ENCODE results near the gene UBA1. TPM values are rescaled to one million over a fixed set of nuclear protein-coding genes. Genes with fewer than 3 reads are reported as not detected.

Gene UBA1
- total RNA-seq, 1 experiment from 2014 or later: 275 TPM

DNA sequence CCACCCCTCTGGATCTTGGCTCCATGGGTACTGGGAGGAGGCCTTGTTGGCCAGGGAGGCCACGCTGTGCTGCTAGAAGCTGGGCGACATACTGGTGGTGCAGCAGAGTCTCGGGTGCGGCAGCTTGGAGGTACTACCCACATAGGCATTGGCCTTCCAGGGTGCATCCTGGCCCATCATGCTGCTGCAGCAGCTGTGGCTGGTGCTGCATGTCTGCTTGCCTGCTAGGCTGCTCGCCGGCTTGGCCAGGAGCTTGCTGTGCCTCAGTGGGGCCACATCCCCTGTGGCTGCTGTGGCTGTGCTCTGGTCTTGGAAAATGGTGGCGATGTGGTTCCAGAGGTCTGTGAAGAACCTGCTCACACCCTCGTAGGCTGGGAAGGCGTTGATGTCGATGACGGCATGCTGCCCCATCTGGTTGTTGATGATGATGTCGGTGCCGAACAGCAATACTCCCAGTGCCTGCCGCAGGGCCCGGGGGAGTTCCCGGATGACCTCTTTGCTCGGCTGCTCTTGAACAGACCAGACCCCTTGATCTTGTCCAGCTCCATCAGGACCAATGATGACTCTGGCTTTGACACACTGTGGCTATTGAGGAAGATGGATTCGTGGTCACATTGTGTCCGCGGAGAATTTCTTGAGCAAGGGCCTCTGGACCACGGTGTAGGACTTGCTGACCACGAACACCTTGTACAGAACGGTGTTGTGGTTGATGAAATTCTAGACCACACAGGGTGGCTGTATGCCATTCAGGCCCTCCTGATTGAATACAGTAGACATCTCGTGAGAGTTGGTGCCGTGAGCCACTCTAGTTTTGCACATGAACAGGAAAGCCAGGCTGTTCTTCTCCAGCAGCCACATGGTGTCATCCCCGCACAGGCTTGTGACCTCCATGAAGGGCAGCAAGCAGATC lies 36.8 kb upstream of the UBA1 start (continued):
- TF ChIP-seq, protein P1, sequence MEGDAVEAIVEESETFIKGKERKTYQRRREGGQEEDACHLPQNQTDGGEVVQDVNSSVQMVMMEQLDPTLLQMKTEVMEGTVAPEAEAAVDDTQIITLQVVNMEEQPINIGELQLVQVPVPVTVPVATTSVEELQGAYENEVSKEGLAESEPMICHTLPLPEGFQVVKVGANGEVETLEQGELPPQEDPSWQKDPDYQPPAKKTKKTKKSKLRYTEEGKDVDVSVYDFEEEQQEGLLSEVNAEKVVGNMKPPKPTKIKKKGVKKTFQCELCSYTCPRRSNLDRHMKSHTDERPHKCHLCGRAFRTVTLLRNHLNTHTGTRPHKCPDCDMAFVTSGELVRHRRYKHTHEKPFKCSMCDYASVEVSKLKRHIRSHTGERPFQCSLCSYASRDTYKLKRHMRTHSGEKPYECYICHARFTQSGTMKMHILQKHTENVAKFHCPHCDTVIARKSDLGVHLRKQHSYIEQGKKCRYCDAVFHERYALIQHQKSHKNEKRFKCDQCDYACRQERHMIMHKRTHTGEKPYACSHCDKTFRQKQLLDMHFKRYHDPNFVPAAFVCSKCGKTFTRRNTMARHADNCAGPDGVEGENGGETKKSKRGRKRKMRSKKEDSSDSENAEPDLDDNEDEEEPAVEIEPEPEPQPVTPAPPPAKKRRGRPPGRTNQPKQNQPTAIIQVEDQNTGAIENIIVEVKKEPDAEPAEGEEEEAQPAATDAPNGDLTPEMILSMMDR (IDR thresholded peaks at IDR 0.05 in 2 of 3, conservative IDR thresholded peaks at IDR 0.05 in 1 of 3; ENCODE audit: borderline replicate concordance in 1 of 3, insufficient read depth in 1 of 3, low read depth in 2 of 3, low read length in 2 of 3): no peak
- TF ChIP-seq, protein P2, sequence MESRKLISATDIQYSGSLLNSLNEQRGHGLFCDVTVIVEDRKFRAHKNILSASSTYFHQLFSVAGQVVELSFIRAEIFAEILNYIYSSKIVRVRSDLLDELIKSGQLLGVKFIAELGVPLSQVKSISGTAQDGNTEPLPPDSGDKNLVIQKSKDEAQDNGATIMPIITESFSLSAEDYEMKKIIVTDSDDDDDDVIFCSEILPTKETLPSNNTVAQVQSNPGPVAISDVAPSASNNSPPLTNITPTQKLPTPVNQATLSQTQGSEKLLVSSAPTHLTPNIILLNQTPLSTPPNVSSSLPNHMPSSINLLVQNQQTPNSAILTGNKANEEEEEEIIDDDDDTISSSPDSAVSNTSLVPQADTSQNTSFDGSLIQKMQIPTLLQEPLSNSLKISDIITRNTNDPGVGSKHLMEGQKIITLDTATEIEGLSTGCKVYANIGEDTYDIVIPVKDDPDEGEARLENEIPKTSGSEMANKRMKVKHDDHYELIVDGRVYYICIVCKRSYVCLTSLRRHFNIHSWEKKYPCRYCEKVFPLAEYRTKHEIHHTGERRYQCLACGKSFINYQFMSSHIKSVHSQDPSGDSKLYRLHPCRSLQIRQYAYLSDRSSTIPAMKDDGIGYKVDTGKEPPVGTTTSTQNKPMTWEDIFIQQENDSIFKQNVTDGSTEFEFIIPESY (IDR thresholded peaks at IDR 0.05; ENCODE audit: extremely low read depth, insufficient replicate concordance, low read length): no peak
- no peak for TF ChIP-seq JUND (IDR thresholded peaks at IDR 0.05)
- TF ChIP-seq, protein P3, sequence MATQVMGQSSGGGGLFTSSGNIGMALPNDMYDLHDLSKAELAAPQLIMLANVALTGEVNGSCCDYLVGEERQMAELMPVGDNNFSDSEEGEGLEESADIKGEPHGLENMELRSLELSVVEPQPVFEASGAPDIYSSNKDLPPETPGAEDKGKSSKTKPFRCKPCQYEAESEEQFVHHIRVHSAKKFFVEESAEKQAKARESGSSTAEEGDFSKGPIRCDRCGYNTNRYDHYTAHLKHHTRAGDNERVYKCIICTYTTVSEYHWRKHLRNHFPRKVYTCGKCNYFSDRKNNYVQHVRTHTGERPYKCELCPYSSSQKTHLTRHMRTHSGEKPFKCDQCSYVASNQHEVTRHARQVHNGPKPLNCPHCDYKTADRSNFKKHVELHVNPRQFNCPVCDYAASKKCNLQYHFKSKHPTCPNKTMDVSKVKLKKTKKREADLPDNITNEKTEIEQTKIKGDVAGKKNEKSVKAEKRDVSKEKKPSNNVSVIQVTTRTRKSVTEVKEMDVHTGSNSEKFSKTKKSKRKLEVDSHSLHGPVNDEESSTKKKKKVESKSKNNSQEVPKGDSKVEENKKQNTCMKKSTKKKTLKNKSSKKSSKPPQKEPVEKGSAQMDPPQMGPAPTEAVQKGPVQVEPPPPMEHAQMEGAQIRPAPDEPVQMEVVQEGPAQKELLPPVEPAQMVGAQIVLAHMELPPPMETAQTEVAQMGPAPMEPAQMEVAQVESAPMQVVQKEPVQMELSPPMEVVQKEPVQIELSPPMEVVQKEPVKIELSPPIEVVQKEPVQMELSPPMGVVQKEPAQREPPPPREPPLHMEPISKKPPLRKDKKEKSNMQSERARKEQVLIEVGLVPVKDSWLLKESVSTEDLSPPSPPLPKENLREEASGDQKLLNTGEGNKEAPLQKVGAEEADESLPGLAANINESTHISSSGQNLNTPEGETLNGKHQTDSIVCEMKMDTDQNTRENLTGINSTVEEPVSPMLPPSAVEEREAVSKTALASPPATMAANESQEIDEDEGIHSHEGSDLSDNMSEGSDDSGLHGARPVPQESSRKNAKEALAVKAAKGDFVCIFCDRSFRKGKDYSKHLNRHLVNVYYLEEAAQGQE (IDR thresholded peaks at IDR 0.05; ENCODE audit: low read depth): no peak
